GM13977 (cell line): ENCODE results near the gene TPM2.

Source experiments
- DNase-seq: peaks from one replicate; pipeline ENCODE4 v3.0.0; 2012; ENCODE audit warnings: low spot score
- in situ Hi-C: fragments of 300-500 bp; cut with MboI; formaldehyde crosslinking; loops from one replicate; pipeline ENCODE4 v1.12.0; 2022; ENCODE audit warnings: low sequenced_read_pairs, low pct_unique_long_range_greater_than_20kb, mixed read lengths, inconsistent platforms; ENCODE audit not compliant: unreplicated experiment
- TF ChIP-seq, protein P1 (sequence below): IDR thresholded peaks from 2 replicates; pipeline ENCODE4 v1.5.1; 2012; ENCODE audit warnings: mild to moderate bottlenecking, control low read depth; ENCODE audit not compliant: insufficient read depth; ENCODE audit errors: extremely low read depth, missing control alignments

TPM2 gene

GRCh38 chr9:35636135-35636876 lies 53.4 kb downstream of the TPM2 start:
- no peak for DNase-seq
- in situ Hi-C loops: no loop called here
- TF ChIP-seq, protein P1, sequence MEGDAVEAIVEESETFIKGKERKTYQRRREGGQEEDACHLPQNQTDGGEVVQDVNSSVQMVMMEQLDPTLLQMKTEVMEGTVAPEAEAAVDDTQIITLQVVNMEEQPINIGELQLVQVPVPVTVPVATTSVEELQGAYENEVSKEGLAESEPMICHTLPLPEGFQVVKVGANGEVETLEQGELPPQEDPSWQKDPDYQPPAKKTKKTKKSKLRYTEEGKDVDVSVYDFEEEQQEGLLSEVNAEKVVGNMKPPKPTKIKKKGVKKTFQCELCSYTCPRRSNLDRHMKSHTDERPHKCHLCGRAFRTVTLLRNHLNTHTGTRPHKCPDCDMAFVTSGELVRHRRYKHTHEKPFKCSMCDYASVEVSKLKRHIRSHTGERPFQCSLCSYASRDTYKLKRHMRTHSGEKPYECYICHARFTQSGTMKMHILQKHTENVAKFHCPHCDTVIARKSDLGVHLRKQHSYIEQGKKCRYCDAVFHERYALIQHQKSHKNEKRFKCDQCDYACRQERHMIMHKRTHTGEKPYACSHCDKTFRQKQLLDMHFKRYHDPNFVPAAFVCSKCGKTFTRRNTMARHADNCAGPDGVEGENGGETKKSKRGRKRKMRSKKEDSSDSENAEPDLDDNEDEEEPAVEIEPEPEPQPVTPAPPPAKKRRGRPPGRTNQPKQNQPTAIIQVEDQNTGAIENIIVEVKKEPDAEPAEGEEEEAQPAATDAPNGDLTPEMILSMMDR: no peak

- TF ChIP-seq, protein P1: no peak
- no peak for DNase-seq
- in situ Hi-C loops: no loop called here
Measured at GRCh38 chr9:35635730-35636129, 54.0 kb downstream of the TPM2 start.
